ENCODE measurements around the gene FBXL3. TPM values are rescaled to one million over a fixed set of nuclear protein-coding genes. Genes with fewer than 3 reads are reported as not detected.

FBXL3 gene
- total and polyA plus RNA-seq, 2 of the 13 experiments (the other 11 are each of a cell fraction or from before 2014, with no cell fraction given), result 11.5 to 18.5 TPM

DNA sequence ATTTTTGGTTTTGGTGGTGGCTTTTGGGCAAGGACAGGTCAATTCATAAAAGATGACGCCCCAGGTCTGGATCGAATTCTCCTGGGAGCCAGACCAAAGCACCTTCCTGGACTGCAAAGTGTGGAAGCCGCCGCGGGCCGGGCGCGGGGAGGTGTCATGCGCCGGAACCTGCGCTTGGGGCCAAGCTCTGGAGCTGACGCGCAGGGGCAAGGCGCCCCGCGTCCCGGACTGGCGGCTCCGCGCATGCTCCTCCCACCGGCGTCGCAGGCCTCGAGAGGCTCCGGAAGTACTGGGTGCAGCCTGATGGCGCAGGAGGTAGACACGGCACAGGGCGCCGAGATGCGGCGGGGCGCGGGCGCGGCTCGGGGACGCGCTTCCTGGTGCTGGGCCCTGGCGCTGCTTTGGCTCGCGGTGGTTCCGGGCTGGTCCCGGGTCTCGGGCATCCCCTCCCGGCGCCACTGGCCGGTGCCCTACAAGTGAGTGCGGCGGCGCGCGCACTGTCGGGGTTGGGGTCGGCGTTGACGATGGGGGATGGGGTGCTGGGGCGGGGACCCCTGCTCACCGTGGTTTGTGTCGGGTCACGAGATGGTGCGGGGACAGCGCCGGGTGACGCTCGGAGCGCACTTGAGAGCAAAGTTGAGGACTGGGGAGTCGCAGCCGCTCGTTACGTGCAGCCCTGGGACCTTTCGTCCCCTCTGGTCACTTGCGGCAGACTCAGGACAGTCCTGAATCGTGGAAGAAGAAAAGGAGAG is 35.0 kb downstream of the FBXL3 start, which contains the start of gene CLN5 (continued):
- TF ChIP-seq ZNF256 (CRISPR knock-in tag; conservative IDR thresholded peaks at IDR 0.05), result peak; percentile 91
- TF ChIP-seq, protein P1, sequence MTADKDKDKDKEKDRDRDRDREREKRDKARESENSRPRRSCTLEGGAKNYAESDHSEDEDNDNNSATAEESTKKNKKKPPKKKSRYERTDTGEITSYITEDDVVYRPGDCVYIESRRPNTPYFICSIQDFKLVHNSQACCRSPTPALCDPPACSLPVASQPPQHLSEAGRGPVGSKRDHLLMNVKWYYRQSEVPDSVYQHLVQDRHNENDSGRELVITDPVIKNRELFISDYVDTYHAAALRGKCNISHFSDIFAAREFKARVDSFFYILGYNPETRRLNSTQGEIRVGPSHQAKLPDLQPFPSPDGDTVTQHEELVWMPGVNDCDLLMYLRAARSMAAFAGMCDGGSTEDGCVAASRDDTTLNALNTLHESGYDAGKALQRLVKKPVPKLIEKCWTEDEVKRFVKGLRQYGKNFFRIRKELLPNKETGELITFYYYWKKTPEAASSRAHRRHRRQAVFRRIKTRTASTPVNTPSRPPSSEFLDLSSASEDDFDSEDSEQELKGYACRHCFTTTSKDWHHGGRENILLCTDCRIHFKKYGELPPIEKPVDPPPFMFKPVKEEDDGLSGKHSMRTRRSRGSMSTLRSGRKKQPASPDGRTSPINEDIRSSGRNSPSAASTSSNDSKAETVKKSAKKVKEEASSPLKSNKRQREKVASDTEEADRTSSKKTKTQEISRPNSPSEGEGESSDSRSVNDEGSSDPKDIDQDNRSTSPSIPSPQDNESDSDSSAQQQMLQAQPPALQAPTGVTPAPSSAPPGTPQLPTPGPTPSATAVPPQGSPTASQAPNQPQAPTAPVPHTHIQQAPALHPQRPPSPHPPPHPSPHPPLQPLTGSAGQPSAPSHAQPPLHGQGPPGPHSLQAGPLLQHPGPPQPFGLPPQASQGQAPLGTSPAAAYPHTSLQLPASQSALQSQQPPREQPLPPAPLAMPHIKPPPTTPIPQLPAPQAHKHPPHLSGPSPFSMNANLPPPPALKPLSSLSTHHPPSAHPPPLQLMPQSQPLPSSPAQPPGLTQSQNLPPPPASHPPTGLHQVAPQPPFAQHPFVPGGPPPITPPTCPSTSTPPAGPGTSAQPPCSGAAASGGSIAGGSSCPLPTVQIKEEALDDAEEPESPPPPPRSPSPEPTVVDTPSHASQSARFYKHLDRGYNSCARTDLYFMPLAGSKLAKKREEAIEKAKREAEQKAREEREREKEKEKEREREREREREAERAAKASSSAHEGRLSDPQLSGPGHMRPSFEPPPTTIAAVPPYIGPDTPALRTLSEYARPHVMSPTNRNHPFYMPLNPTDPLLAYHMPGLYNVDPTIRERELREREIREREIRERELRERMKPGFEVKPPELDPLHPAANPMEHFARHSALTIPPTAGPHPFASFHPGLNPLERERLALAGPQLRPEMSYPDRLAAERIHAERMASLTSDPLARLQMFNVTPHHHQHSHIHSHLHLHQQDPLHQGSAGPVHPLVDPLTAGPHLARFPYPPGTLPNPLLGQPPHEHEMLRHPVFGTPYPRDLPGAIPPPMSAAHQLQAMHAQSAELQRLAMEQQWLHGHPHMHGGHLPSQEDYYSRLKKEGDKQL (CRISPR knock-in tag; IDR thresholded peaks at IDR 0.05; ENCODE audit: low read depth), result 0 out of 2 replicates have a peak, but pooled peaks have one; percentile 21
- no peak; the same call in 1 of the 2 replicates for TF ChIP-seq MAZ (IDR thresholded peaks at IDR 0.05; ENCODE audit: borderline replicate concordance, low read depth, low read length)
- peak; percentile 80 for TF ChIP-seq MAZ (CRISPR knock-in tag; IDR thresholded peaks at IDR 0.05; ENCODE audit: low read depth)
- TF ChIP-seq, protein P2, sequence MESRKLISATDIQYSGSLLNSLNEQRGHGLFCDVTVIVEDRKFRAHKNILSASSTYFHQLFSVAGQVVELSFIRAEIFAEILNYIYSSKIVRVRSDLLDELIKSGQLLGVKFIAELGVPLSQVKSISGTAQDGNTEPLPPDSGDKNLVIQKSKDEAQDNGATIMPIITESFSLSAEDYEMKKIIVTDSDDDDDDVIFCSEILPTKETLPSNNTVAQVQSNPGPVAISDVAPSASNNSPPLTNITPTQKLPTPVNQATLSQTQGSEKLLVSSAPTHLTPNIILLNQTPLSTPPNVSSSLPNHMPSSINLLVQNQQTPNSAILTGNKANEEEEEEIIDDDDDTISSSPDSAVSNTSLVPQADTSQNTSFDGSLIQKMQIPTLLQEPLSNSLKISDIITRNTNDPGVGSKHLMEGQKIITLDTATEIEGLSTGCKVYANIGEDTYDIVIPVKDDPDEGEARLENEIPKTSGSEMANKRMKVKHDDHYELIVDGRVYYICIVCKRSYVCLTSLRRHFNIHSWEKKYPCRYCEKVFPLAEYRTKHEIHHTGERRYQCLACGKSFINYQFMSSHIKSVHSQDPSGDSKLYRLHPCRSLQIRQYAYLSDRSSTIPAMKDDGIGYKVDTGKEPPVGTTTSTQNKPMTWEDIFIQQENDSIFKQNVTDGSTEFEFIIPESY (CRISPR knock-in tag; IDR thresholded peaks at IDR 0.05), result peak; percentile 26; the same call in 1 of the 2 replicates
- TF ChIP-seq RFXANK (CRISPR knock-in tag; IDR thresholded peaks at IDR 0.05), result 0 out of 2 replicates have a peak, but pooled peaks have one; percentile 59
- TF ChIP-seq NFKB2 (CRISPR knock-in tag; IDR thresholded peaks at IDR 0.05; ENCODE audit: borderline replicate concordance), result peak; percentile 94; the same call in 1 of the 2 replicates
- peak; percentile 99 for TF ChIP-seq ZNF687 (CRISPR knock-in tag; IDR thresholded peaks at IDR 0.05)
- TF ChIP-seq CHD4 (IDR thresholded peaks at IDR 0.05; ENCODE audit: borderline replicate concordance, low read length), result no peak
- peak; percentile 69 for TF ChIP-seq RXRB (CRISPR knock-in tag; IDR thresholded peaks at IDR 0.05; ENCODE audit: borderline replicate concordance)
- peak; percentile 84; the same call in 1 of the 2 replicates for TF ChIP-seq SPEN (CRISPR knock-in tag; IDR thresholded peaks at IDR 0.05; ENCODE audit: low read depth)
- TF ChIP-seq ZNF543 (CRISPR knock-in tag; IDR thresholded peaks at IDR 0.05), result peak; percentile 80
- no peak for TF ChIP-seq ZNF496 (CRISPR knock-in tag; IDR thresholded peaks at IDR 0.05; ENCODE audit: insufficient replicate concordance)
- peak; percentile 95 for TF ChIP-seq YEATS4 (CRISPR knock-in tag; IDR thresholded peaks at IDR 0.05; ENCODE audit: borderline replicate concordance)
- TF ChIP-seq ZNF75D (CRISPR knock-in tag; IDR thresholded peaks at IDR 0.05; ENCODE audit: borderline replicate concordance), result no peak
- peak; percentile 42; the same call in 1 of the 2 replicates for TF ChIP-seq ZNF143 (CRISPR knock-in tag; IDR thresholded peaks at IDR 0.05)
- peak; percentile 90 for TF ChIP-seq POGZ (CRISPR knock-in tag; IDR thresholded peaks at IDR 0.05)
- TF ChIP-seq ZBTB7B (CRISPR knock-in tag; IDR thresholded peaks at IDR 0.05), result peak; percentile 57; the same call in 1 of the 2 replicates

Measured in HepG2 (cell line).